ENCODE data around the gene SRD5A1. TPM values are rescaled to one million over a fixed set of nuclear protein-coding genes. Genes with fewer than 3 reads are reported as not detected.
A peak's percentile ranks its signal among the peaks of the same experiment; 100 is the strongest.

SRD5A1 gene
- polyA plus RNA-seq, 2 of the 4 experiments (the other 2 are of a cell fraction): 9.7 to 25.4 TPM

GRCh38 chr5:6602441-6602840 is 30.8 kb upstream of the SRD5A1 start:
- ATAC-seq (no peak), FAIRE-seq (no peak), DNase-seq (ENCODE audit: low read depth in 1 of 2, low spot score in 1 of 2) (no peak)
- CTCF ChIA-PET: no interaction called here
- POLR2A ChIA-PET: no interaction called here
- H3K27ac ChIP-seq: no peak overlapping the region
- no peak overlapping the region for H3K4me3 ChIP-seq
- no peaks in the 10 kb centered on the region for H3K4me1 ChIP-seq
- no peak overlapping the region for H3K4me2 ChIP-seq
- TF ChIP-seq HOXB5 (CRISPR knock-in tag; IDR thresholded peaks at IDR 0.05): no peak
- TF ChIP-seq JUN (IDR thresholded peaks at IDR 0.05): no peak
- TF ChIP-seq POLR2AphosphoS2 (conservative IDR thresholded peaks at IDR 0.05; ENCODE audit: low read length): no peak
- TF ChIP-seq RFX5 (IDR thresholded peaks at IDR 0.05): no peak
- TF ChIP-seq CBX2 (IDR thresholded peaks at IDR 0.05; ENCODE audit: borderline replicate concordance, low read depth): no peak
- TF ChIP-seq GATA3 (IDR thresholded peaks at IDR 0.05; ENCODE audit: borderline replicate concordance): no peak
- TF ChIP-seq HEYL (CRISPR knock-in tag; IDR thresholded peaks at IDR 0.05): no peak
- TF ChIP-seq MAFK (IDR thresholded peaks at IDR 0.05; ENCODE audit: partially characterized antibody): no peak
- TF ChIP-seq EP300 (IDR thresholded peaks at IDR 0.05): no peak
- no peak for TF ChIP-seq MAZ (IDR thresholded peaks at IDR 0.05; ENCODE audit: borderline replicate concordance, low read depth, low read length)
- TF ChIP-seq ESRRA (IDR thresholded peaks at IDR 0.05; ENCODE audit: borderline replicate concordance, low read length): no peak
- no peak for TF ChIP-seq CHD2 (IDR thresholded peaks at IDR 0.05; ENCODE audit: low read length, partially characterized antibody)
- 76% methylated on average over 7 of the region's 7 CpGs for WGBS (ENCODE audit: missing lambda C conversion rate)
- no peaks in the 10 kb centered on the region for H3K9me3 ChIP-seq

GRCh38 chr5:6603643-6604042 is 29.6 kb upstream of the SRD5A1 start:
- TF ChIP-seq CBX8 (IDR thresholded peaks at IDR 0.05) (no peak), TFCP2L1 (CRISPR knock-in tag; IDR thresholded peaks at IDR 0.05) (no peak), BCL3 (IDR thresholded peaks at IDR 0.05) (no peak), HOXB13 (CRISPR knock-in tag; IDR thresholded peaks at IDR 0.05; ENCODE audit: low read depth) (no peak), KDM1A (IDR thresholded peaks at IDR 0.05; ENCODE audit: low read depth) (no peak), RFX5 (IDR thresholded peaks at IDR 0.05) (no peak), MAFK (IDR thresholded peaks at IDR 0.05; ENCODE audit: partially characterized antibody) (no peak), NFE2L2 (conservative IDR thresholded peaks at IDR 0.05; ENCODE audit: low read length) (no peak), ATOH8 (CRISPR knock-in tag; IDR thresholded peaks at IDR 0.05; ENCODE audit: low read depth) (no peak), EHF (CRISPR knock-in tag; IDR thresholded peaks at IDR 0.05) (no peak), HES2 (IDR thresholded peaks at IDR 0.05) (no peak), KDM5A (IDR thresholded peaks at IDR 0.05) (no peak), CBX2 (IDR thresholded peaks at IDR 0.05; ENCODE audit: borderline replicate concordance, low read depth) (no peak), HDAC2 (IDR thresholded peaks at IDR 0.05) (no peak), RCOR1 (IDR thresholded peaks at IDR 0.05; ENCODE audit: low read depth, low read length) (no peak)
- Histone ChIP-seq H3K9me3 (no peaks in the 10 kb centered on the region), H3K27ac (no peak overlapping the region), H3K4me2 (no peak overlapping the region), H3K4me1 (no peaks in the 10 kb centered on the region), H3K4me3 (no peak overlapping the region)
- CTCF ChIA-PET: no interaction called here
- POLR2A ChIA-PET: no interaction called here
- FAIRE-seq: no peak
- ATAC-seq: peak in 1 of 2 experiments; percentile 18; a peak in 2 of 6 replicates
- WGBS (ENCODE audit: missing lambda C conversion rate): 92% methylated on average over 5 of the region's 5 CpGs
- no peak for DNase-seq (ENCODE audit: low read depth in 1 of 2, low spot score in 1 of 2)

GRCh38 chr5:6604341-6604740 is 28.9 kb upstream of the SRD5A1 start:
- no peaks in the 10 kb centered on the region for H3K9me3 ChIP-seq
- H3K27ac ChIP-seq: no peak overlapping the region
- ChIA-PET CTCF (interaction anchor here (1.4 kb wide), 1 partner anchor 141 kb away, joined by 5 read pairs; no protein-coding TSS in a partner anchor), POLR2A (no interaction called here)
- FAIRE-seq: no peak
- no peak overlapping the region for H3K4me3 ChIP-seq
- WGBS (ENCODE audit: missing lambda C conversion rate): 97% methylated on average over 6 of the region's 6 CpGs
- H3K4me2 ChIP-seq: no peak overlapping the region
- no peak for DNase-seq (ENCODE audit: low read depth in 1 of 2, low spot score in 1 of 2)
- ATAC-seq: no peak
- H3K4me1 ChIP-seq: no peaks in the 10 kb centered on the region
- TF ChIP-seq NPAS2 (CRISPR knock-in tag; IDR thresholded peaks at IDR 0.05; ENCODE audit: borderline replicate concordance): no peak
- no peak for TF ChIP-seq RFX5 (IDR thresholded peaks at IDR 0.05)
- TF ChIP-seq KDM1A (IDR thresholded peaks at IDR 0.05; ENCODE audit: low read depth): no peak
- TF ChIP-seq ZFP36 (IDR thresholded peaks at IDR 0.05; ENCODE audit: borderline replicate concordance, partially characterized antibody): no peak
- TF ChIP-seq HDAC2 (IDR thresholded peaks at IDR 0.05): no peak
- TF ChIP-seq RARB (CRISPR knock-in tag; IDR thresholded peaks at IDR 0.05): no peak
- no peak for TF ChIP-seq FOXS1 (CRISPR knock-in tag; IDR thresholded peaks at IDR 0.05)
- no peak for TF ChIP-seq EHMT2 (IDR thresholded peaks at IDR 0.05; ENCODE audit: low read depth)
- TF ChIP-seq ESRRA (IDR thresholded peaks at IDR 0.05; ENCODE audit: borderline replicate concordance, low read length): no peak
- no peak for TF ChIP-seq RNF2 (IDR thresholded peaks at IDR 0.05; ENCODE audit: borderline replicate concordance, low read depth)
- no peak for TF ChIP-seq HOXB13 (CRISPR knock-in tag; IDR thresholded peaks at IDR 0.05; ENCODE audit: low read depth)
- TF ChIP-seq E2F6 (IDR thresholded peaks at IDR 0.05; ENCODE audit: borderline replicate concordance, low read depth): no peak

Data from A549 (cell line).